AG09309 (cell line): ENCODE measurements around the gene RAB5IF.
"Not testable (repeated sequence)": the region's sequence is repeated elsewhere in the genome, so short reads cannot be mapped to it uniquely, and the experiment has no call there.

ENCODE experiments used
- DNase-seq: peaks from one replicate; pipeline ENCODE4 v3.0.0-alpha.2; 2010; ENCODE audit warnings: low read depth
- H3K4me3 ChIP-seq: 2 replicates; pipeline ENCODE4 v1.5.1; 2011; ENCODE audit warnings: mild to moderate bottlenecking, low read depth, low read length, moderate library complexity; ENCODE audit not compliant: control insufficient read depth
- CTCF ChIP-seq: IDR thresholded peaks from 2 replicates; pipeline ENCODE4 v1.5.1; 2011; ENCODE audit warnings: mild to moderate bottlenecking, low read depth, low read length, inconsistent platforms; ENCODE audit not compliant: insufficient read depth, control insufficient read depth; ENCODE audit errors: missing control alignments

Gene RAB5IF

DNA sequence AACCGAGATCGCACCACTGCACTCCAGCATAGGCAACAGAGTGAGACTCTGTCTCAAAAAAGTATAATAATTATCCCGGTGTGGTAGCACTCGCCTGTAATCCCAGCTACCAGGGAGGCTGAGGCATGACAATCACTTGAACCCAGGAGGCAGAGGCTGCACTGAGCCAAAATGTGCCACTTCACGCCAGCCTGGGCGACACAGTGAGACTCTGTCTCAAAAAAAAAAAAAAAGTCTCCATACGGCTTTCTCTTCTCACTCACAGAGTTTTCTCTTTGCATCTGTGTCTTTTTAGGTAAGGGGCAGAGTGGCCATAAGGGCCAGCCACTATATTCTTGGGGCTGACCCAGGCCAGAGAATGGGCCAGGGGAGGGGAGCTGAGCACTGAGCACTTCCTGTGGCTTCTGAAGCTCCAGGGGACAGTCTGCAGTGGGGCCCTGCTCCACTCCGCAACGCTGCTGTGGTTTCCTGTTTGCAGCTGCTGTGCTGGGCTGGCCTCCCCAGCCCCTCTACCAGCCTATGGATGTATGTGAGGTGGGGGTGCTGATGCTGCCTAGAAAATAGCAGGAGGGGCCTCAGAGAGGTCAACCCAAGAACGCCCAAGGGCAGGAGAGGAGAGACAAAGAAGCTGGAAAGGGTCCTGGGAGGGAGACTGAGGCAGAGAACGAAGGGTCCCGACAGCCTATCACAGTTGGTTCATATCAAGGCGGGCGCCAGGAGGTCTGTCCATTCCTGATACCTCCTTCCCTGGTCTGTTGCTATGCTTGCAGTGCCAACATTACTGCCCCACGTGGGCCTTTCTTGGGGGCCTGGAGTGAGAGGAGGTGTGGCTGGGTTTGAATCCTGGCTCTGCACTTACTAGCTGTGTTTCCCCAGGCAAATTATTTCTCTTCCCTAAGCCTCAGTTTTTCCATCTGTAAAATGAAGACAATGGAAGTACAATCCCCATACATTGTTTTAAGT is 24.4 kb downstream of the RAB5IF start:
- TF ChIP-seq CTCF, result no peak
- no peak overlapping the region for H3K4me3 ChIP-seq
- no peak for DNase-seq

DNA sequence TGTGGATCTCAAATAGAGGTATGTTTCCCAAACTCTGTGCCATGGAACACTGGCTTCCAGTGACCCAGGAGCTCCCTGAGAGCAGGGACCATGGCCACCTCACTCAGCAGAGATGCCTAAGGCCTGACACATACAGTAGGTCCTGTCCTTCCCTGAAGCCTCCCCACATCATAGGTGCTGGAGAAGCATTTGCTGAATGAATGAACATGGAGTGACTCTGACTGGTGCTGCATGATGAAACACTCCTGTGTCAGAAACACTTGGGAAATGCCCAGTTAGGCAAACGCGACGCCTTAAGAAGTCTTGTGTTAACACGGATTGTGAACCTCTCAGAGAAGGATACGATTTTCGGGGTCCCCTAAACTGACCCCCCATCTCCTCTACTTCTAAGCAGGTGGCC is 26.1 kb downstream of the RAB5IF start:
- DNase-seq, result no peak
- H3K4me3 ChIP-seq, result no peak overlapping the region
- TF ChIP-seq CTCF, result no peak

GRCh38 chr20:36632147-36632486 is 26.5 kb downstream of the RAB5IF start:
- TF ChIP-seq CTCF, result no peak
- no peak overlapping the region for H3K4me3 ChIP-seq

DNA sequence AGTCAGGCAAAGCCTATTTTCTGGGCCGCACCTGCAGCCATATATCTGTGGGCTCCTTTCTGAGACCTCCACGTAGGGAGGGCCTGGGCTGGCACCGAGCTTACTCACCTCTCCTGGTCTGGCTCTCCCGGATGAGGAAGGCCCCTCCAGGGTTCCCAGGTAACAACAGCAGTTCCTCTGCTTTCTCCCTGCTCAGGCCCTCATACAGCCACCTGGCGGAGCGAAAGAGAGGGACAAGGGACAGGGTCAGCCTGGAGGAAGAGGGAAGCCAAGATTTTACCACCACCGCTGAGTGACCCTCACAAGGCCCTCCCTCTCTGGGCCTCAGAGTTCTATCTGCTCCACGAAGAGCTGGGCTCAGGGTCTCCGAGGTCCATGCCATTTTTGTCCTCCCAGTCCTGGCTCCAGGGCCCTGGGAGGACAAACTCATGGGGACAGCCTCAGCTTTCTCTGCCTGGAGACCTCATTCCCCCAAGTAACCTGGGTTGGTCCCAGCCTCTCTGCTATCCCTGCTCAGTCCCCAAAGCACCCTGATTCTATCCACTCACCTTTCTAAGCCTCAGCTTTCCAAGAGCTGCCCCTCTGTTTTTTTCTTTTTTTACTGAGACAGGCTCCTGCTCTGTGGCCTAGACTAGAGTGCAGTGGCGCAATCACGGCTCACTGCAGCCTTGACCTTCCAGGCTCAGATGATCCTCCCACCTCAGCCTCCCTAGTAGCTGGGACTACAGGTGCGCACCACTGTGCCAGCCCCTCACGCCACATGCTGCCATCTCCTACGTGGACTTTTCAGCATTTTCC is 27.1 kb downstream of the RAB5IF start:
- DNase-seq, result no peak
- H3K4me3 ChIP-seq, result no peak overlapping the region
- TF ChIP-seq CTCF, result no peak

More at GRCh38 chr20:36632147-36632486, 26.5 kb downstream of the RAB5IF start:
- no peak for DNase-seq

- no peak for TF ChIP-seq CTCF
- DNase-seq, result no peak
- no peak overlapping the region for H3K4me3 ChIP-seq
These were observed 27.8 kb downstream of the RAB5IF start for GRCh38 chr20:36633285-36633772.

GRCh38 chr20:36634342-36634741 is 28.8 kb downstream of the RAB5IF start:
- DNase-seq, result no peak
- TF ChIP-seq CTCF, result no peak

GRCh38 chr20:36638876-36639400 is 33.4 kb downstream of the RAB5IF start:
- not testable (repeated sequence) for DNase-seq, H3K4me3 ChIP-seq

More at GRCh38 chr20:36634342-36634741, 28.8 kb downstream of the RAB5IF start:
- no peak overlapping the region for H3K4me3 ChIP-seq
